NCI-H1694 (cell line): ENCODE measurements around the gene LRRC1.

ENCODE experiments used
- DNase-seq: peaks from one replicate; lab custom pipeline; 2025; lab: John Stamatoyannopoulos, UW

LRRC1 gene

DNA sequence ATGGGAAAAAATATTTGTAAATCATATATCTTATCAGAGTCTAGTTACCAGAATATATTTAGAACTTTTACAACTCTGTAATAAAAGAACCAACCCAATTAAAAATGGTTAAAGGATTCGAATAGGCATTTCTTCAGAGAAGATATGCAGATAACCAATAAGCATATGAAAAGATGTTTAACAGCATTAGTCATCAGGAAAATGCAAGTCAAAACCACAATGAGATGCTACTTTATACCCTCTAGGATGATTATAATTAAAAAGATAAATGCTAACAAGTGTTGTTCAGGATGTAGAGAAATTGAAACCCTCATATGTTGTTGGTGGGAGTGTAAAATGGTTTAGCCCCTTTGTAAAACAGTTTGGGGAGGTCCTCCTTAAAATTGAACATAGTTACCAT is 94.1 kb downstream of the LRRC1 start:
- no peak for DNase-seq

DNA sequence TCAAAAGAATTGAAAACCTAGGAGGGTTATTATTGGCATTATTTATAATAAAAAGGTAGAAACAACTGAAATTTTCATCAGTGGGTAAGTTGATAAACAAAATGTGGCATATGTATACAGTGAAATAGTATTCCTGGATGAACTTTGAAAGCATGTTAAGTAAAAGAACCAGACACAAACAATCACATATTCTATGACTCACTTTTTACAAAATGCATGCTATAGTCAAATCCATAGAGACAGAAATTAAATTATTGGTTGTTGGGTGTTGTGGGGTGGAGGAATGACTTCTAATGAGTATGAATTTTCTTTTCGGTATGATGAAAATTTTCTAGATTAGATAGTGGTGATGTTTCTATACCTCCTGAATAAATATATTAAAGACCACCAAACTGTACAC is 94.6 kb downstream of the LRRC1 start:
- DNase-seq = no peak

DNA sequence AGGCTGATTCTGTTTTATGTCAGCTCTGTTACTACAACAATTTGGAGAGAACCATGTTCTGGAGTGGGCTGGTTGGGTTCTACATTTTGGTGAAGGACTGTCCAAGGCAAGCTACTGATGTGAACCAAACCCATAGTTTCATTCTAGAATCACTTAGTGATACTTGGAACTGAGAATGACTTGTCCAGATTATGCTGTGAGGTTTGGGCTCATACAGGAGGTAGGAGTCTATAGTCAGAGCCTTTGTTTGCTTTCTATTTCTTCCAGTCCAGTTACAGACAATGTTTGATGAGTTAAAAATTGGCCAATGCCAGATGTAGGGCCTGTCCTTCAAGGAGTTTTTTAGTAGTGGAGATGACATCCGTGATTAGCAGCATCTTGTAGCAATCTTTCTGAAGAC is 97.9 kb downstream of the LRRC1 start:
- DNase-seq = no peak

DNA sequence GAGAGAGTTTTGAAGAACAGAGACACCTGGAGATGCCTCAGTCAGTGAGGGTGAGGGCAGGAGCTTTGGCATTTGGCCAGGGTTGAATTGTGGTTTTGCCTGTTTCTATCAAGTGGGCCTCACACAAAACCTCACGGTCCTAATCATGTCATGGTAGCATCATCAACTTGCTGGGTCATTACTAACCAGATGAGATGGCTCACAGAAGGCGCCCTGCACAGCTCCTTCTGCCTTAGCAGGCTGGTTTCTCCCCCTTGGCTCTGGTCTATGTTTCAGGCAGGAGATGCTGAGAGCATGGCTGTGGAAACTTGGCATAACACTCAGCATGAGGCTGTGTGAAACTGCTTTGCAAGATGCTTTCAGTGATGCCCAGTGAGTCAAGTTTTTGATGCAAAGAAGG is 99.3 kb downstream of the LRRC1 start:
- peak; percentile 6 for DNase-seq

DNA sequence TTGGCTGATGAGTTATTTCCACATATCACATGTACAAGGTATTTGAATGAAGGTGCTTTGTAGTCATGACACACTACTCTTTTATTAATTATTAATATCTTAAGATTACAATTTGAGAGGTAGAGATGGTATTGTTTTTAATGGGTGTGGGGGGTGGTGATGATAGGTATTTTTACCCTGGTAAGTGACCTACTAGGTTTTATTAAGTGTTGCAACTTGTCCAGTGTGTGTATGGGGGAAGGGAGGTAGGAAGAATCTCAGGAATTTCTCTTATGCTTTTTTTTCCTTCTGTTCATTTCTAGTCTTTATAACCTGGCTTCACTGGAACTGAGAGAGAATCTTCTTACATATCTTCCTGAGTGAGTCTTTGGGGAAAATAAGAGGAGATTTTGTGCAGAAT is 101.4 kb downstream of the LRRC1 start:
- DNase-seq = no peak

DNA sequence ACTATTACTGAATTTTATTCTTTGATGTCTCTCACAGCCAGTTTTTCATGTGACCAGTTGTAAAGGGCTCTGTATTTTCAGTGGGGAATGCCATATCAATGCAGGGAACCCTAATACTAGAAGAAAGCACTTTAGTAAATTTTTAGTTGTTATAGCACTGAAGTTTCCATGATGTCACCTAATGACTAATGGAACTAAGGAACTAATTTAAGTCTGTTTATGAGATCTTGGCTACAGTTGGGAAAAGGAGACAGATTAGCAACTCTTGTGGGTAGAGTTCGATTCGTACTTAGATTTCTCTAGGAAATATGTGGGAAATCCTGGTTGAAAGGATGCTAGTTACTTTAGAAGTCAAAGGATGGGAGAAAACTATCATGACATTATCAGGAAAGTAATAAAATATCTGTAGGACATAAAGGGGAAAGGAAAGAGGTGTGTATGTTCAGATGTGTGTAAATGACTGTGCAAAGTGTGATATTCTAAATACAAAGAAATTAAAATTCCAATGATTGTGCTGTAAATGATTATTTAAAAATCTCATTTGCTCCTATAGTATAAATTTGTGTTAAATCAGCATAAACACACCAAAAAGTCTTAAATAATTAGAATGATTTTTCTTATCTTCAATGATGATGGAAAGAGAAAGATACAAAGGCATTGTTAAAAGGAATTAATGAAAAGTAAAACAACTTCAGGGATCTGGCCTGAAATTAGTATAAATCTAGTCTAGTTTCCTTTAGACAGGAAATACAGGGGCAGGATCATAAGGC is 103.4 kb downstream of the LRRC1 start:
- no peak for DNase-seq

DNA sequence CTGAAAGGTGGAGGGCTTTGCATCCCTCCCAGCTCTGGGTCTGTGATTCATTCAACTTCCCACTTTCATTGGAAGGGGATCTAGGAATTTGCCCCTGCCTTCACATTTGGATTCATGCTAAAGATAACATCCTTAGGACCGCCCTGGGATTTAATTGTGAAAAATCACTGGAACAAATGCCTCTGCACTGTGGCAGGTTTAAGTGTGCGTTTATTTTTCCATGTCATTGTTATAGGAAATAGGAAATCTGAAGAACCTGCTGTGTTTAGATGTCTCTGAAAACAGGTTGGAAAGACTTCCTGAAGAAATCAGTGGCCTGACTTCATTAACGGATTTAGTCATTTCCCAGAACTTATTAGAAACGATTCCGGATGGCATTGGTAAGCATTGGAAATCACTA is 104.7 kb downstream of the LRRC1 start:
- no peak for DNase-seq

DNA sequence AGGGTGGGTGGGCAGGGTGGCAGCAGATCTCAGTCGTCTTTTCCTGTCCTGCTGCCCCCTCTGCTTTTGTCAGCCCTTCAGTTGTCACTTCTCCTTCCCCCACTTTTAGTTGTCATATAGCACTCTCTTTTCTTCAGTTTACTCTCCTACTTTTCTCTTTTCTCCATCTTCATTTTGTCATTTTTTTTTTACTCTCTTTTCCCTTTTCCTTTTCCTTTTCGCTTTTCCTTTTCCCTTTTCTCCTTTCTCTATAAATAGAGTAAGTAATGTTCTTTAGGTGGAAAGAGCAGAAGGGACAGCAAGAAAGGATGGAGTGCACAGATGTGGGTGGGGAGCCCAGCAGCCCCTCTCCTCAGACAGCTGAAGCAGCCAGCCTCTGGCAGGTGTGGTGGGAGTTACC is 108.6 kb downstream of the LRRC1 start:
- no peak for DNase-seq

DNA sequence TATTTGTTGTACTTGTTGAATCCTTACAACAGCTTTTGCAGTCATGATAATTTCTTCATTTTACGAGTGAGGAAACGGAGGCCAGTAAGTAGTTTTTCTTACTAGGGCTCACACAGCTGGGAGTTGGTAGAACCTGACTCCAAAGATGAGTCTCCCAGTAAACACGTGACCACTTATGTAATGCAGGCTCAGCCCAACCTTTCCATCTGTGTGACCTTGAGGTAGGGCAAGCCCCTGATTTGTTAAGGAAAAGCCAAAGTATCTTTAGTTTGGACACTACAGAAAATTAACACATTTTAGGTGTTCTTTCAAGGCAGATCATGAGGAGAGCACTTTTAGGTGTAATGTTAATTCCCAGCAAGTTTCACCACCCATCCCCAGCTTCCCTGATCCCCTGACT is 111.3 kb downstream of the LRRC1 start:
- DNase-seq = no peak

DNA sequence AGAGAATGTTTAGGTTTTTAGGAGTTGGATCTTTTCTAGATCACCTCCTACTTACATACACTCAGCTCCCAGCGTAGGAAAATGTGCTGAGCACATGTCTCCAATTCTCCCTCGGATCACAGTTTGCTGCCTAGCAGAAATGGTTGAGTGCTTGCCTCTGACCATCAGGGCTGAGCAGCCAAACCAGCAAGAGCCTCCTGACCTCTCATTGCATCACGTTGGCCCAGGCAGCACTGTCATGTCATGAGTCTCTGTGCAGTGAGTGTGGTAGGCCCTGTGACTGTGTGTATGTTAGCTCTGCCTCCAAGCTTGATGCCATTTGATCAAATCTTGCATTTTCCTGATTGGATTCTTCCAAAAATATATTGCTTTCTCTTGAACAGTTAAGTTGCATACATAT is 112.0 kb downstream of the LRRC1 start:
- DNase-seq = no peak

DNA sequence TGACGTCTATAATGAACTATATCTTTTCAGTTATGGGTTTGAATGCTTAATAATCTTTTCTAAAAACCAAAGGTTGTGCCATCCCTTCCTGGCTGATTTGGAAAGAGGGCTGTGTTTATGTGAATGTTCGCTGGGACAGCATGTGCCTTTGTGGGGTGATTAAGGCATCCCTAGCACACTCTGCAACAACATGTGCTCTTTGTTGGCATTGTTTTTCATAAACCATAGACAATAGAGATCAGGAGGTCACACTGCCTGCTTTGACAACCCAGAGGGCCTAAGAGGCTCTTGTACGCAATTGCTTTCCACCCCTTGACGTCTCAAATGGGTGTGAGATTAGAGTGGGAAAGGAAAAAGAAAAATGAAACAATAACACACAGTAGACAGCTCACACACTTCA is 116.0 kb downstream of the LRRC1 start:
- DNase-seq = no peak

DNA sequence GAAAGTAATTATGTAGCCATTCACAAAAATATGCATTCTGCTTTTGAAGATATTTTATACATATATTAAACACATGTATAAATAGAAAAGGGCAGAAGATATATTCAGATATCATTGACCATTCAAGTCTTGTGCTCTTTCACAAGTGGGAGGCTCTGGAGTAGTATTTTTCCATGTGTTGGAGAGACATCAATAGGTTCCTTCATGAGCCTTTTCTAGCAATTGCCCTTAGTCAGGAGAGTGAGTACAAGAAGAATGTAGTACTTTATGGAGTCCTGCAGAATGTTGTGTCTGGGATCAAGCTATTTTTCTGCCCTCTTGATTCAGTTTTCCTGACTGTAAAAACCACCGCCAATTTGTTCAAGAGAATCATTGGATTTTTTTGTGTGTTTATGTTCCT is 117.9 kb downstream of the LRRC1 start:
- DNase-seq = no peak

DNA sequence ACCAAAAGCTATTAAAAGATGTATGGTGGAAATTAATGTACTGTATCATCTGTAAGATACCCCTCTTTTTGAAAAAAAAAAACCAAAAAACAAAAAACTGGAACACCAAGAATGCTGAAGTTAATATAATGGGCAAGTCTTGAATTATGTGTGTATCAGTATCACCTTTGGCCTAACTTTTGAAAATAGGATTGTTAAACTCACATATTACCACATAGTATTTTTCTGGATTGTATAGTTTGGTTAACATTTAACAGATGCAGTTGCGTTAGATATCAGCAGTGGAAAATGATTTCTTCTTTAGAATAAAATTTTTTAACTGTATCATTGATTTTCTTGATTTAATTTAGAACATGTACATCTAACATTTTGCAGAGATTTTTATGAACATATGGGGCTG is 118.5 kb downstream of the LRRC1 start:
- DNase-seq = no peak

DNA sequence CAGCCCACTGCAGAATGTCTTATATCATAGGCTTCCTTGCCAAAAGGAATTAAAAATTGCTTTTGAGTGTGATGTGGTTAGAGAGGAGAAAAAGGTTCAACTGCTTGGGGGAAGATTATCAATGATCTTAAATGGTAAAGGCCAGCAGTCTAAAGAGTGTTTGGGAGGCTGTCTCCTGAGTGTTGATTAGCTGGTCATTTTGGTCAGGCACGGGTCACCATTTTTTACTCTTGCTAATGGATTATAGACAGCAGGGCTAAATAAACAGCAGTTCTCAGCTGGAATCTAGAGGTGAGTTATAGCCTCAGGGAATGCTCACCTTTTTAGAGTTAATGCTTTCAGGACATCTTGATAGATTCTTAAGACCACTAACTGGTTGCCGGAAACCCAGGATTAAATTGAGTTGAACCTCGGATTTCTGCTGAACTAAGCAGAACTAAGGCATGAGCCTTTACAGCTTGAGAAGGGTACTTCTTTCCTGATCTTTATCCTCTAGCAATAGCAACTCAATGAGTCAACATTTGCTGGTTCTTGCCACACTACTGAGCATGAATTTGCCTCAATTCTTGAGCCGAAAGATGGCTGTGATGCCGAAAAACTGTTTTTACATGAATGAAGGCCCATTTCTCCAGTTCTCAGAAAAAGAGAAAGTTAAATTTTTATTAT is 120.4 kb downstream of the LRRC1 start:
- DNase-seq = no peak

DNA sequence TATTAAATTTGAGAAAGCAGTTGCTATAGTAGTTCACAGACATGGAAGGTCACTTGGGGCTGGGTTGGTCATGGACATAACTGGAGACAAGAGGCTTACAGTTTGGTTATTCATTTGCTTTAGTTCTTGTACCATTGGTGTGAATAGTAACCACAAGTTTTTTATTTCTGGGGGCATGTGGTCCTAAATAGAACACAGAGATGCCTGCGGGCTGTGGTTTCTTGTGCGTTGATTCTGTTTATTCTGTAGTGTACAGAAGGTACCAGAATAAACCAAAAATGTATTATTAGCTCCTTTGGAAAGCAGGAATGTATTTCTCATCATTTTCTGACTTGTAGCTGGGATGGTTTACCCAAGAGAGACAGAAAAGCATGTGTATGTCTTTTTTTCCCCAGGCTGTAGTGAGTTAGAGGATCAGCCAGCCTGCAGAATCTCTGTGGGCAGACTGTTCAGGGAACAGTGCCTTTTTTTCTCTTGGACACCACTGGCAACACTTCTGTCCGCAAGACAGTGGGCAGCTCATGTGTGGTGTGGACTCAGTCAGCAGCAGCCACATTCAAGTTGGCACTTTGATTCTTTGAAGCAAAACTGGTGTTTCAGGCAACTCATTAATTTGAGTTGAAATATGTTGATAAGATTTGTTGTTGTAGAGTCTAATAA is 122.1 kb downstream of the LRRC1 start:
- DNase-seq = no peak

DNA sequence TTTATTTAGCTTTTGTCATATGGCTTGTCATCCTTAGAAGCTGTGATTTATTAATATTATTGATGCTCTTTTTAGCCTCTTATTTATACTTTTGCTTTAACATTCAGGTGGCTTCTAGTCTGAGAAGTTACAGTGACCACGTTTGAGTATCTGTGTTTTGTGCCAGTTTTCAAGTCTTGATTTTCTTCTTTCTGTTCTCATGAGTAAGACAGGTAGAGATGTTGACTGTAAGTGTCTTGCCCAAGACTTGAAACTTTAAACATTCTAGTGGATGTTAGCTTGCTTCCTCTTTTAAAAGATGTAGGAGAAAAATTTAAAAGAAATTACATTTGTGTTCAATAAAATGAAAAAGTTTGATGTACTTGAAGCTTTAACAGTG is 122.6 kb downstream of the LRRC1 start:
- DNase-seq = no peak

DNA sequence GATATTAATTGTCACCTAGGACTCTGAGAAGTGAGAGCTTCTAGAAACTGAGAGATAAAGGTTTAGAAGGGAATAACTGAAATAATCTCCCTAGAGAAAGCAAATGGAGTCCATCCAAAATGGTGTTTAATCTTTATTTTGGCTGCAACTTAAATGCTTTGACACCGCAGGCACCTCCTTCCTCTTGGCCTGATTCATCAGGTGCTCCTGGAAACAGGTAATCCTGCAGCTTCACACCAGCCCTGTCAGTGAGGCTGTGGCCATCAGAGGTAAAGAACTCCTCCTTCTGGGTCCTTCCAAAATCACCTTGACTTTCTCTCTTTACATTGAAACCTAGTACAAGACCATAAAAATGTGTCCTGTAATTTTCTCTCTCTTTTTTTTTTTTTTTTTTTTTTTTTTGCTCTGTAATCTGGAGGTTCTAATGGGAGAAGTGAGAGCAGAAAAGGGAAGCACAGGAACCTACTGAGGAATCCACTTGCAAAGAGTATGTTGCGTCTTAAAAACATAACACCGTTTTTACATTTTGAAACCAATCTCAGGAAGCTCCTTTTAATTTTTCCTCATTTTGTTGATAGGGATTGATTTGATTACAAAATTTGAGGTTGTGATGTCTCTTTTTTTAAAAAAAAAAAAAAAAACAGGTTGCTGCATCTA is 124.2 kb downstream of the LRRC1 start:
- no peak for DNase-seq

DNA sequence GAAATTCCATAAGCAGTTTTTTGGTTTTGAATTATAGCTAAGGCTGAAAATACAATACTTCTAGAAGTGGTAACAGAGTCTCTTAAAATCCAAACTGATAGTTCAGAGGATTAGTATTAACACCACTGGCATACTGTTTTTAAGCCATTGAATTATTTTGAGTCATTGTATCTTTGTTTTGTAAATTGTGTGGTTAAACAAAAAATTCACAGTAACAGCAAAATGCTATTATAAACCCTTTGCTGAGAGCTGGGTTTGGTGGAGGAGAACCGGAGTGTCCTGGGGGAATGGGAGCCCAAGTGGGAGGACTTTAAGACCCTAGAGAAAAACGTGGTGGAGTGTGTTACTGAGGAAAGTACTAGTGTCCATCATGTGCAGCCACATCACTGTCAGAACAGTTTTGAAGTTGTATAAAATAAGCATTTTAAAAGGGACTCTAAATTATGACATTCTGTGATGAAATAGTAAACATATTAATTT is 125.1 kb downstream of the LRRC1 start:
- DNase-seq = no peak

DNA sequence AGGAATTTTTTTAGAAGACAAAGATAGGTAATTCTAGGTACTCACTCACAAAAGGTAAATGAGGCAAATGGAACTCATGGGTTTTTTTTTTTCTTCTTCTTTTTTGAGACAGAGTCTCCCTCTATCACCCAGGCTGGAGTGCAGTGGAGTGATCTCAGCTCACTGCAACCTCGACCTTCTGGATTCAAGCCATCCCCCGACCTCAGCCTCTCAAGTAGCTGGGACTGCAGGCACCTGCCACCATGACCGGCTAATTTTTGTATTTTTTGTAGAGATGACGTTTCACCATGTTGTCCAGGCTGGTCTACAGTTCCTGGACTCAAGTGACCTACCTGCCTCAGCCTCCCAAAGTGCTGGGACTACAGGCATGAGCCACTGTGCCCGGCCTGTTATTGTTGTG is 126.1 kb downstream of the LRRC1 start:
- no peak for DNase-seq

DNA sequence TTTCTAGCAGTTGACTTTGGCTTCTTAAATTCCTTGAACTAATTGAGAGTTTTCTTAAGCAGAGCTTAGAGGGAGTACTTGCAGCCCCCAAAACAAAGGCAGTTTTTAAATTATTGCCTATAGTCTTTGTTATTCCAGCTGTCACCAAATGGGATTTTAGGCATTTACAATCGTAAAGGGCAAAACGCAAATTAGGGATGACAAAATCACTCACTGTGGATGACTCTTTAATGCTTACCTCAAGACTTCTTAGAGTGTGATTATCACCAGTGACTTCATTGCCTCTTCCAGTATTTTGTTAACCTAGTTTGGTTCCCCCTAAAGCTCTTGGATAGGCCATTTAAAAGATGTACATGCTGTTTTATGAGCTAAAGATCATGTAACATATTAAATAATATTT is 126.8 kb downstream of the LRRC1 start:
- DNase-seq = no peak

DNA sequence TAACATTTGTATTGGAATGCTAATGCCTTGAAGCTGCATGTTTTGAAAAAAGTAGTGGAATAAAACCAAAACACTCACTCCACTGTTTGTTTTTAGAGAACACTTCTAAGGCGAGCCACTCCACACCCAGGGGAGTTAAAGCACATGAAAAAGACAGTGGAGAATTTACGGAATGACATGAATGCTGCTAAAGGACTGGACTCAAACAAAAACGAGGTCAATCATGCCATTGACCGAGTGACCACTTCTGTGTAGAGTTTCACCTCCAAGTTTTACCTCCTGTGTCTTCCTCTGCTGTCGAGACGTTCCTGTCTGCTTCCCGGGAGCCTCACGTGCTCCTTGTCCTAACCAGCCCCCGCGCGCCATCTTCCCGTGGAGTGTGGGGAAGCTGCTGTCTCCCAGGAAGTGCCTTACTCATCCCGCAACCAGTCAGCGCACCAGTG is 127.8 kb downstream of the LRRC1 start:
- no peak for DNase-seq

DNA sequence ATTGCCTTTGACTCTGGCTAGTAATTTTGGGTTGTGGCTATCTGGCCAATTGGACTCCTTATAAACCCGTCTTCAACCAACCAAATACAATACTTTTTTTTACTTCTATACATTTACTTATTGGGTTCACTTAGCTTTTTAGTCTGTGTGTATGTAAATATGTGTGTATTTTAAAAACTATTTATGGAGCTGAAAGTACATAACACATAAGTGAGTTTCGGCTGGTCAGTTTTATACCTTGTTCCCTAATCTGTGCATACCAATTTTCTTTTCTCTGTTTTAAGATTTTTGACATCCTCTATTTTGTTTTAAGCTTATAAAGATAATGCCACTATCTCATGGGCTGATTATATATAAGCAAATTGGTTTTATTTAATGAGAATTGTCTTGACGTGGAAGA is 129.5 kb downstream of the LRRC1 start:
- no peak for DNase-seq
